K562 (cell line): ENCODE data around the gene RNF123.

Source experiments
- ADNP ChIP-seq: fragments of 200-800 bp; sonication (Bioruptor generic); IDR thresholded peaks from 2 replicates; pipeline ENCODE4 v1.6.1; 2016; ENCODE audit warnings: missing genetic modification characterization, missing compliant biosample characterization
- BRD4 ChIP-seq: fragments of 200-600 bp; sonication (generic); IDR thresholded peaks from 2 replicates; pipeline ENCODE4 v1.6.1; 2017; ENCODE audit warnings: inconsistent platforms
- CEBPG ChIP-seq, 3 experiments: fragments of 200-800 bp in 1 of 3; sonication (Bioruptor generic) in 1 of 3; sonication (generic) in 1 of 3; formaldehyde crosslinking in 1 of 3; IDR thresholded peaks in 2 of 3; conservative IDR thresholded peaks in 1 of 3; 2 replicates each; pipeline versions ENCODE4 v1.6.1 to v1.8.0; 2016 to 2022; ENCODE audit warnings: missing compliant biosample characterization in 2 of 3, missing genetic modification characterization in 2 of 3, mild to moderate bottlenecking in 1 of 3, missing genetic modification reagents in 1 of 3
- HMG20B ChIP-seq: fragments of 250-450 bp; sonication (Bioruptor Pico); IDR thresholded peaks from 2 replicates; pipeline ENCODE4 v1.5.0; 2021; ENCODE audit warnings: mild to moderate bottlenecking
- MXI1 ChIP-seq: IDR thresholded peaks from 2 replicates; pipeline ENCODE4 v1.6.1; 2011; ENCODE audit warnings: low read depth, mild to moderate bottlenecking, improper control_type of control experiment, low read length
- MYC ChIP-seq, 2 experiments: fragments of 250-450 bp in 1 of 2; sonication (Bioruptor Pico) in 1 of 2; IDR thresholded peaks; 2 replicates each; pipeline versions ENCODE4 v1.5.1 to v1.6.1; 2012 to 2021; ENCODE audit warnings: low read depth in 2 of 2, borderline replicate concordance in 1 of 2, improper control_type of control experiment in 1 of 2, low read length in 1 of 2, mild to moderate bottlenecking in 1 of 2, moderate library complexity in 1 of 2
- PTBP1 ChIP-seq: fragments of 200-400 bp; formaldehyde crosslinking; IDR thresholded peaks from 2 replicates; pipeline ENCODE4 v1.6.1; 2017; ENCODE audit warnings: low read depth, low read length
- RCOR1 ChIP-seq, 2 experiments: IDR thresholded peaks; 2 replicates each; pipeline ENCODE4 v1.6.1; 2012; ENCODE audit warnings: low read depth in 2 of 2, low read length in 2 of 2, borderline replicate concordance in 1 of 2, improper control_type of control experiment in 1 of 2
- ZNF41 ChIP-seq: fragments of 250-450 bp; sonication (Bioruptor Pico); conservative IDR thresholded peaks from 2 replicates; pipeline ENCODE4 v1.4.0; 2020; ENCODE audit warnings: mild to moderate bottlenecking
- TF ChIP-seq, protein P1 (sequence below): fragments of 450-650 bp; IDR thresholded peaks from 2 replicates; pipeline ENCODE4 v1.6.1; 2017; ENCODE audit warnings: antibody characterized with exemption, mild to moderate bottlenecking
- TF ChIP-seq, protein P2 (sequence below), 3 experiments: IDR thresholded peaks in 2 of 3; conservative IDR thresholded peaks in 1 of 3; 2 replicates each; pipeline ENCODE4 v1.5.1; 2011 to 2012; ENCODE audit warnings: low read length in 3 of 3, mild to moderate bottlenecking in 3 of 3, control low read depth in 2 of 3, improper control_type of control experiment in 1 of 3, inconsistent platforms in 1 of 3, low read depth in 1 of 3, mixed read lengths in 1 of 3, moderate library complexity in 1 of 3; ENCODE audit not compliant: insufficient read depth in 2 of 3

DNA sequence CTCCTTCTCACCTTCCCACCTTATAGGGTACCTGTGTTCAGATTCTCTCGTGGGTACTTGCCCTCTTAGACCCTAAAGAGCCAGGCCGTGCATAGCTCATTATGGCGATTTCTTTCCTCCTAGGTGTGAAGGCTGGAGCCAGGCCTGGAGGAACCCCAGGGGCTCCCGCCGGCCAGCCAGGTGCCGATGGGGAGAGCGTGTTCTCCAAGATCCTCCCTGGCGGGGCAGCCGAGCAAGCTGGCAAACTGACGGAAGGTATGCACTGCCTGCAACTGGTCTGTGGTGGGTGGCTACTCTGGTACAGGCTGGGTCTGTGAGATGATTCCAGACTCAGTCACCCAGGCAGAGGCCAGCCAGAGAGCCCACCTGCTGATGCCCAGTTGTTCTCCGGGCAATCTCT is 25.1 kb upstream of the RNF123 start:
- TF ChIP-seq MXI1 (no peak), RCOR1 (IDR thresholded peaks at IDR 0.05; ENCODE audit: borderline replicate concordance in 1 of 2, low read depth in 2 of 2, low read length in 2 of 2) (no peak), CEBPG (CRISPR knock-in tag; IDR thresholded peaks at IDR 0.05) (no peak), CEBPG (tag; conservative IDR thresholded peaks at IDR 0.05 in 1 of 2, IDR thresholded peaks at IDR 0.05 in 1 of 2) (no peak), BRD4 (no peak), ADNP (tag) (no peak), ZNF41 (no peak), HMG20B (CRISPR knock-in tag) (no peak), PTBP1 (no peak), MYC (IDR thresholded peaks at IDR 0.05; ENCODE audit: low read depth, low read length) (no peak), MYC (CRISPR knock-in tag; IDR thresholded peaks at IDR 0.05; ENCODE audit: borderline replicate concordance, low read depth) (no peak)
- TF ChIP-seq, protein P1, sequence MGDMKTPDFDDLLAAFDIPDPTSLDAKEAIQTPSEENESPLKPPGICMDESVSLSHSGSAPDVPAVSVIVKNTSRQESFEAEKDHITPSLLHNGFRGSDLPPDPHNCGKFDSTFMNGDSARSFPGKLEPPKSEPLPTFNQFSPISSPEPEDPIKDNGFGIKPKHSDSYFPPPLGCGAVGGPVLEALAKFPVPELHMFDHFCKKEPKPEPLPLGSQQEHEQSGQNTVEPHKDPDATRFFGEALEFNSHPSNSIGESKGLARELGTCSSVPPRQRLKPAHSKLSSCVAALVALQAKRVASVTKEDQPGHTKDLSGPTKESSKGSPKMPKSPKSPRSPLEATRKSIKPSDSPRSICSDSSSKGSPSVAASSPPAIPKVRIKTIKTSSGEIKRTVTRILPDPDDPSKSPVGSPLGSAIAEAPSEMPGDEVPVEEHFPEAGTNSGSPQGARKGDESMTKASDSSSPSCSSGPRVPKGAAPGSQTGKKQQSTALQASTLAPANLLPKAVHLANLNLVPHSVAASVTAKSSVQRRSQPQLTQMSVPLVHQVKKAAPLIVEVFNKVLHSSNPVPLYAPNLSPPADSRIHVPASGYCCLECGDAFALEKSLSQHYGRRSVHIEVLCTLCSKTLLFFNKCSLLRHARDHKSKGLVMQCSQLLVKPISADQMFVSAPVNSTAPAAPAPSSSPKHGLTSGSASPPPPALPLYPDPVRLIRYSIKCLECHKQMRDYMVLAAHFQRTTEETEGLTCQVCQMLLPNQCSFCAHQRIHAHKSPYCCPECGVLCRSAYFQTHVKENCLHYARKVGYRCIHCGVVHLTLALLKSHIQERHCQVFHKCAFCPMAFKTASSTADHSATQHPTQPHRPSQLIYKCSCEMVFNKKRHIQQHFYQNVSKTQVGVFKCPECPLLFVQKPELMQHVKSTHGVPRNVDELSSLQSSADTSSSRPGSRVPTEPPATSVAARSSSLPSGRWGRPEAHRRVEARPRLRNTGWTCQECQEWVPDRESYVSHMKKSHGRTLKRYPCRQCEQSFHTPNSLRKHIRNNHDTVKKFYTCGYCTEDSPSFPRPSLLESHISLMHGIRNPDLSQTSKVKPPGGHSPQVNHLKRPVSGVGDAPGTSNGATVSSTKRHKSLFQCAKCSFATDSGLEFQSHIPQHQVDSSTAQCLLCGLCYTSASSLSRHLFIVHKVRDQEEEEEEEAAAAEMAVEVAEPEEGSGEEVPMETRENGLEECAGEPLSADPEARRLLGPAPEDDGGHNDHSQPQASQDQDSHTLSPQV, result no peak
- TF ChIP-seq, protein P2, sequence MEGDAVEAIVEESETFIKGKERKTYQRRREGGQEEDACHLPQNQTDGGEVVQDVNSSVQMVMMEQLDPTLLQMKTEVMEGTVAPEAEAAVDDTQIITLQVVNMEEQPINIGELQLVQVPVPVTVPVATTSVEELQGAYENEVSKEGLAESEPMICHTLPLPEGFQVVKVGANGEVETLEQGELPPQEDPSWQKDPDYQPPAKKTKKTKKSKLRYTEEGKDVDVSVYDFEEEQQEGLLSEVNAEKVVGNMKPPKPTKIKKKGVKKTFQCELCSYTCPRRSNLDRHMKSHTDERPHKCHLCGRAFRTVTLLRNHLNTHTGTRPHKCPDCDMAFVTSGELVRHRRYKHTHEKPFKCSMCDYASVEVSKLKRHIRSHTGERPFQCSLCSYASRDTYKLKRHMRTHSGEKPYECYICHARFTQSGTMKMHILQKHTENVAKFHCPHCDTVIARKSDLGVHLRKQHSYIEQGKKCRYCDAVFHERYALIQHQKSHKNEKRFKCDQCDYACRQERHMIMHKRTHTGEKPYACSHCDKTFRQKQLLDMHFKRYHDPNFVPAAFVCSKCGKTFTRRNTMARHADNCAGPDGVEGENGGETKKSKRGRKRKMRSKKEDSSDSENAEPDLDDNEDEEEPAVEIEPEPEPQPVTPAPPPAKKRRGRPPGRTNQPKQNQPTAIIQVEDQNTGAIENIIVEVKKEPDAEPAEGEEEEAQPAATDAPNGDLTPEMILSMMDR (IDR thresholded peaks at IDR 0.05 in 2 of 3, conservative IDR thresholded peaks at IDR 0.05 in 1 of 3; ENCODE audit: insufficient read depth in 2 of 3, low read depth in 1 of 3, low read length in 3 of 3), result no peak
